Measurements from ENCODE around the gene NBPF20. TPM values are rescaled to one million over a fixed set of nuclear protein-coding genes. Genes with fewer than 3 reads are reported as not detected.
A peak's percentile ranks its signal among the peaks of the same experiment; 100 is the strongest.
"Not testable (repeated sequence)": the region's sequence is repeated elsewhere in the genome, so short reads cannot be mapped to it uniquely, and the experiment has no call there.

NBPF20 gene
- total and polyA plus RNA-seq, 2 of the 8 experiments (the other 6 are each of a cell fraction or from before 2014, with no cell fraction given): 0.37 to 0.42 TPM

DNA sequence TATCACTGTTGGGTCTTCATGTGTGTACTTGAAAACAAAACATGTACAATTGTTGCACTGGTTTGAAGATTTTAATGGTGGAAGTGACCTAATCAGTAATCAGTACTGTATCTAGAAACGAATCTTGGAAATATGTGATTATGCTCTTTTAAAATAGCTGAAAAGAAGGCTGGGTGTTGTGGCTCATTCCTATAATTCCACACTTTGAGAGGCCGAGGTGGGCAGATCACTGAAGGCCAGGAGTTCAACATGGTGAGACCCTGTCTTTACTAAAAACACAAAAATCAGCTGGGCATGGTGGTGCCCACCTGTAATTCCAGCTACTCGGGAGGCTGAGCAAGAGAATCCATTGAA is 29.4 kb upstream of the NBPF20 start:
- H3K23me2 ChIP-seq (ENCODE audit: low read depth, low read length); H3K56ac ChIP-seq (replicated peaks; ENCODE audit: insufficient read length, low read depth, low read length); H3K9ac ChIP-seq (replicated peaks in 1 of 4; ENCODE audit: extremely low read depth in 1 of 4, low read depth in 3 of 4, low read length in 3 of 4); H2BK20ac ChIP-seq (ENCODE audit: low read length); H3K36me3 ChIP-seq (ENCODE audit: control insufficient read depth in 2 of 4, insufficient read depth in 4 of 4, low read length in 3 of 4); FAIRE-seq; CTCF ChIA-PET (ENCODE audit: partially characterized antibody); H3K27ac ChIP-seq (ENCODE audit: low read depth, low read length); H3K18ac ChIP-seq (ENCODE audit: extremely low read depth, low read length); H3K4me1 ChIP-seq (replicated peaks in 1 of 4; ENCODE audit: control insufficient read depth in 3 of 4, insufficient read depth in 4 of 4, low read length in 3 of 4); H2BK12ac ChIP-seq (ENCODE audit: low read depth, low read length); H2BK15ac ChIP-seq (ENCODE audit: low read length); POLR2A ChIA-PET (ENCODE audit: partially characterized antibody); H2BK5ac ChIP-seq (ENCODE audit: low read depth, low read length); H3K4me2 ChIP-seq (ENCODE audit: insufficient read depth in 1 of 2, low read depth in 2 of 2, low read length in 2 of 2); H4K5ac ChIP-seq (ENCODE audit: insufficient read length, low read depth, low read length); H4K91ac ChIP-seq (replicated peaks; ENCODE audit: insufficient read length, low read length); H3K79me1 ChIP-seq (ENCODE audit: low read depth, low read length); H3K79me2 ChIP-seq (ENCODE audit: control insufficient read depth in 1 of 2, insufficient read depth in 2 of 2, low read length in 2 of 2); H2AK5ac ChIP-seq (ENCODE audit: low read depth, low read length); H3K4ac ChIP-seq (replicated peaks; ENCODE audit: insufficient read length, low read depth, low read length); H4K20me1 ChIP-seq (replicated peaks in 1 of 2; ENCODE audit: control insufficient read depth in 1 of 2, insufficient read depth in 2 of 2, low read length in 2 of 2); H4K8ac ChIP-seq (ENCODE audit: extremely low read depth, insufficient read depth, low read length); DNase-seq (ENCODE audit: low read depth in 1 of 2, low spot score in 2 of 2); H3K14ac ChIP-seq (ENCODE audit: insufficient read length); H3K23ac ChIP-seq (ENCODE audit: insufficient read length); H2AFZ ChIP-seq (ENCODE audit: low read length); H2BK120ac ChIP-seq (replicated peaks; ENCODE audit: low read depth, low read length); H3K9me3 ChIP-seq (ENCODE audit: insufficient read depth in 2 of 2, low read depth in 1 of 2, low read length in 1 of 2): not testable (repeated sequence)
- H3K4me3 ChIP-seq (ENCODE audit: extremely low read depth in 1 of 4, insufficient read depth in 2 of 4, low read depth in 3 of 4, low read length in 4 of 4): peak overlapping the region in 1 of 4 experiments; percentile 42; a peak in 1 of 8 replicates
- TF ChIP-seq SUZ12 (IDR thresholded peaks at IDR 0.05; ENCODE audit: low read length) (0 out of 2 replicates have a peak, but pooled peaks have one; percentile 11), EZH2 (IDR thresholded peaks at IDR 0.05; ENCODE audit: low read depth, low read length, severe bottlenecking) (peak; percentile 41)
- WGBS, 2 experiments (ENCODE audit: extremely low coverage in 1 of 2, insufficient coverage in 1 of 2, insufficient read length in 1 of 2, insufficient replicate concordance in 2 of 2, low coverage in 1 of 2, low lambda C conversion rate in 2 of 2, missing lambda C conversion rate in 1 of 2): 79% methylated on average over 2 of the region's 3 CpGs; no CpG with 5 or more reads in 1 of the 2 experiments
- peaks cover 10 to 21% (median 14%) of the 10 kb centered on the region in 4 experiments; a peak in 6 of 7 replicates for H3K27me3 ChIP-seq (replicated peaks in 1 of 4; ENCODE audit: control insufficient read depth in 3 of 4, extremely low read depth in 1 of 4, insufficient read depth in 3 of 4, low read length in 3 of 4)
